OCI-LY1 (cell line): Measurements from ENCODE around the gene OR52B4.
"Not testable (repeated sequence)": the region's sequence is repeated elsewhere in the genome, so short reads cannot be mapped to it uniquely, and the experiment has no call there.

Source experiments
- H2AFZ ChIP-seq: fragments of 200-600 bp; sonication (generic), shearing (Covaris generic); 2 replicates; pipeline ENCODE4 v1.6.0; 2014; ENCODE audit warnings: antibody characterized with exemption, mild to moderate bottlenecking, low read length
- H3F3A ChIP-seq: fragments of 200-600 bp; sonication (generic), shearing (Covaris generic); 2 replicates; pipeline ENCODE4 v1.6.0; 2014; ENCODE audit warnings: mild to moderate bottlenecking, antibody characterized with exemption, low read length, moderate library complexity; ENCODE audit not compliant: insufficient read depth
- H3K27ac ChIP-seq: fragments of 200-600 bp; sonication (generic); 2 replicates; pipeline ENCODE4 v1.5.1; 2014; ENCODE audit warnings: low read length, mixed run types, mild to moderate bottlenecking, low read depth; ENCODE audit not compliant: poor library complexity, severe bottlenecking
- H3K27me3 ChIP-seq: fragments of 200-600 bp; sonication (generic); 2 replicates; pipeline ENCODE4 v1.6.0; 2014; ENCODE audit warnings: antibody characterized with exemption, mild to moderate bottlenecking, low read length, moderate library complexity; ENCODE audit not compliant: insufficient read depth
- H3K36me3 ChIP-seq: fragments of 200-600 bp; sonication (generic); 2 replicates; pipeline ENCODE4 v1.6.1; 2014; ENCODE audit warnings: mild to moderate bottlenecking, antibody characterized with exemption, low read length, moderate library complexity, mixed read lengths; ENCODE audit not compliant: insufficient read depth
- H3K4me1 ChIP-seq: fragments of 200-600 bp; sonication (generic); 2 replicates; pipeline ENCODE4 v1.5.1; 2014; ENCODE audit warnings: mild to moderate bottlenecking, low read length, moderate library complexity; ENCODE audit not compliant: insufficient read depth, severe bottlenecking
- H3K4me2 ChIP-seq: fragments of 200-600 bp; sonication (generic), shearing (Covaris generic); 2 replicates; pipeline ENCODE4 v1.6.1; 2014; ENCODE audit warnings: low read length
- H3K4me3 ChIP-seq: fragments of 200-600 bp; sonication (generic); 2 replicates; pipeline ENCODE4 v1.5.1; 2014; ENCODE audit warnings: low read length, low read depth, mild to moderate bottlenecking, mixed read lengths; ENCODE audit not compliant: poor library complexity, severe bottlenecking
- H3K79me2 ChIP-seq: fragments of 200-600 bp; shearing (Covaris generic); 2 replicates; pipeline ENCODE4 v1.6.1; 2016; ENCODE audit warnings: mixed run types, low read length, mixed read lengths; ENCODE audit not compliant: insufficient read depth
- H3K9ac ChIP-seq: fragments of 200-600 bp; sonication (generic), shearing (Covaris generic); 2 replicates; pipeline ENCODE4 v1.6.1; 2014; ENCODE audit warnings: mild to moderate bottlenecking, low read length, mixed read lengths
- H3K9me2 ChIP-seq: fragments of 200-600 bp; sonication (generic), shearing (Covaris generic); 2 replicates; pipeline ENCODE4 v1.6.1; 2014; ENCODE audit warnings: low read depth, mild to moderate bottlenecking, low read length, mixed read lengths
- H3K9me3 ChIP-seq: fragments of 200-600 bp; shearing (Covaris generic); 2 replicates; pipeline ENCODE4 v1.6.1; 2014; ENCODE audit warnings: low read length, mixed read lengths
- H4K20me1 ChIP-seq: fragments of 200-600 bp; sonication (generic), shearing (Covaris generic); 2 replicates; pipeline ENCODE4 v1.6.0; 2016; ENCODE audit warnings: mild to moderate bottlenecking, low read length; ENCODE audit not compliant: insufficient read depth
- EZH2 ChIP-seq: fragments of 200-600 bp; sonication (generic), shearing (Covaris generic); IDR thresholded peaks from 2 replicates; pipeline ENCODE4 v1.8.0; 2017; ENCODE audit warnings: borderline replicate concordance, mixed run types, mild to moderate bottlenecking, antibody characterized with exemption, low read length, moderate library complexity, mixed read lengths
- TF ChIP-seq, protein P1 (sequence below): fragments of 200-600 bp; sonication (generic), shearing (Covaris generic); IDR thresholded peaks from 2 replicates; pipeline ENCODE4 v1.5.1; 2017; ENCODE audit warnings: mild to moderate bottlenecking, antibody characterized with exemption, low read length, moderate library complexity, mixed read lengths

Gene OR52B4

DNA sequence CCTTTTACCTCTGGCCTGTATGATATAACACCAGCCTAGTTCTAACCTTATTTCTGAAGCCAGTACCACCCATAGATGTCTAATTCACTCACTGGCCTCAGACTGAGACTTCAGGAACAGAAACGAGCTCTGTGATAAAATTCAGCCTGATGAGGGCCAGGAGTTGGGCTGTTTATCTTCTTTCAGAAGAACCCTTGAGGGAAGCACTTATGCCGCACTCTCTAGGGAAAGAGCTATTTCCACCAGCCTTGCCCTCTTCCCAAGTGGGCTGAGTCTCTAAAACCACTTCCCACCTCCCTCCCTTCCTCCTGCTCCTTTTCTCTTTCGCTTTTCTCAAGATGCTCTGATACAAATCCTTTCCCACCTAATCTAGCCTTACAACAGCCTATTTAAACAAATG lies 2.0 kb upstream of the OR52B4 start:
- Histone ChIP-seq H3K36me3 (no peaks in the 10 kb centered on the region), H3K4me2 (no peak overlapping the region), H3K9me2 (no peaks in the 10 kb centered on the region), H2AFZ (no peak overlapping the region), H4K20me1 (no peaks in the 10 kb centered on the region), H3K4me3 (no peak overlapping the region), H3K27me3 (no peaks in the 10 kb centered on the region; the same call in 1 of the 2 replicates), H3K9me3 (no peaks in the 10 kb centered on the region), H3K79me2 (no peaks in the 10 kb centered on the region), H3K4me1 (no peaks in the 10 kb centered on the region), H3K27ac (no peak overlapping the region), H3F3A (no peaks in the 10 kb centered on the region), H3K9ac (no peak overlapping the region)
- TF ChIP-seq EZH2: no peak
- TF ChIP-seq, protein P1, sequence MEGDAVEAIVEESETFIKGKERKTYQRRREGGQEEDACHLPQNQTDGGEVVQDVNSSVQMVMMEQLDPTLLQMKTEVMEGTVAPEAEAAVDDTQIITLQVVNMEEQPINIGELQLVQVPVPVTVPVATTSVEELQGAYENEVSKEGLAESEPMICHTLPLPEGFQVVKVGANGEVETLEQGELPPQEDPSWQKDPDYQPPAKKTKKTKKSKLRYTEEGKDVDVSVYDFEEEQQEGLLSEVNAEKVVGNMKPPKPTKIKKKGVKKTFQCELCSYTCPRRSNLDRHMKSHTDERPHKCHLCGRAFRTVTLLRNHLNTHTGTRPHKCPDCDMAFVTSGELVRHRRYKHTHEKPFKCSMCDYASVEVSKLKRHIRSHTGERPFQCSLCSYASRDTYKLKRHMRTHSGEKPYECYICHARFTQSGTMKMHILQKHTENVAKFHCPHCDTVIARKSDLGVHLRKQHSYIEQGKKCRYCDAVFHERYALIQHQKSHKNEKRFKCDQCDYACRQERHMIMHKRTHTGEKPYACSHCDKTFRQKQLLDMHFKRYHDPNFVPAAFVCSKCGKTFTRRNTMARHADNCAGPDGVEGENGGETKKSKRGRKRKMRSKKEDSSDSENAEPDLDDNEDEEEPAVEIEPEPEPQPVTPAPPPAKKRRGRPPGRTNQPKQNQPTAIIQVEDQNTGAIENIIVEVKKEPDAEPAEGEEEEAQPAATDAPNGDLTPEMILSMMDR: no peak

DNA sequence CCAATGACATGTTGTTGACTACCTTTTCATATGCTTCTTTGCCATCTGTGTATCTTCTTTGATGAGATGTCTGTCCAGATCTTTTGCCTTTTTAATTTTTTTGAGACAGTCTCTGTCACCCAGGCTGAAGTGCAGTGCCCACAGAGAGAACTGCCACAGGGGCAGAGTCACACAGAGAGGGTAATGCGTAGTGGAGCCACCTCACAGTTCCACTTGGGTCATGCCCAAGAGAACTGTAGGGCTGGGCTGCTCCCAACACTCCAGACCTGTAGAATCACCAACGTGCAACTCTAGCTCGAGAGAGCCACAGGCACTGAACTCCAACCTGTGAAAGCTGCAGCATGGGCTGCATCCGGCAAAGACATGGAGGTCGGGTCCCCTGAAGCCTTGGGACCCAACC lies 20.0 kb downstream of the OR52B4 start:
- not testable (repeated sequence) for H3K9me3 ChIP-seq, H3K79me2 ChIP-seq, H3K4me3 ChIP-seq, H3K27me3 ChIP-seq, H3K4me1 ChIP-seq, H3K27ac ChIP-seq, H3F3A ChIP-seq, H3K4me2 ChIP-seq, H3K36me3 ChIP-seq, H3K9me2 ChIP-seq, H3K9ac ChIP-seq, H2AFZ ChIP-seq, H4K20me1 ChIP-seq

DNA sequence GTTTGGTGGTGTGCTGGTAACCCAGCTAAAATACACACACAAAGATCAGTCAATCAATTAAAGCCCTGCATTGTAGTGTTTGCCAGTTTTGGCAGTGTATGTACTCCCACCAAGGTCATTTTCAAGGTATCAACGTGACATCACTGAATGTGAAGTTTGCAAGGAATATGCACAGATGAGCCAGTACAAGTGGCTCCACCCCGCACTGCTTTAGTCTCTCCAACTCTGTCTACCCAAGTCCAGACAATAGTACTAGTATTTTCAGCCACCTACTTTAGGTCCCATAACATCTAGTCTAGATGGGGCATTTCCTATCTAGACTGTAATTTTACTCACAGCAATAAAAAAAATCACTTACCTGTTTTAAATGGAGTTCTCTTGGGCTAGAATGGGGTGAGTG lies 22.8 kb downstream of the OR52B4 start:
- not testable (repeated sequence) for H3K9me3 ChIP-seq, H4K20me1 ChIP-seq, H3K4me1 ChIP-seq, H3K27me3 ChIP-seq, H3K4me3 ChIP-seq, H3K36me3 ChIP-seq, H3K27ac ChIP-seq, H3K9me2 ChIP-seq, H2AFZ ChIP-seq, H3K4me2 ChIP-seq, H3F3A ChIP-seq, H3K9ac ChIP-seq, H3K79me2 ChIP-seq

DNA sequence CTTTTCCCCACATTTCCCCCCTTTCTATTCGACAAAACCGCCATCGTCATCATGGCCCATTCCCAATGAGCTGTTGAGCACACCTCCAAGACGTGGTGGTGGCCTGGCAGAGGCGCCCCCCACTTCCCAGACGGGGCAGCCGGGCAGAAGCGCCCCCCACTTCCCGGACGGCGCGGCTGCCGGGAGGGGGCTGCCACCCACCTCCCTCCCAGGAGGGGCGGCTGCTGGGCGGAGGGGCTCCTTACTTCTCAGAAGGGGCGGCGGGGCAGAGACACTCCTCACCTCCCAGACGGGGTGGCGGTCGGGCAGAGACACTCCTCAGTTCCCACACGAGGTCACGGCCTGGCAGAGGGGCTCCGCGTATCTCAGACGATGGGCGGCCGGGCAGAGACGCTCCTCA lies 33.8 kb downstream of the OR52B4 start:
- H3K9ac ChIP-seq, H3K27me3 ChIP-seq, H3K4me1 ChIP-seq, H2AFZ ChIP-seq, H3K9me3 ChIP-seq, H3K79me2 ChIP-seq, H3K9me2 ChIP-seq, H3K4me3 ChIP-seq, H3K4me2 ChIP-seq, H3K27ac ChIP-seq, H3F3A ChIP-seq, H3K36me3 ChIP-seq, H4K20me1 ChIP-seq: not testable (repeated sequence)
